ENCODE data around the gene ARSH. TPM values are rescaled to one million over a fixed set of nuclear protein-coding genes. Genes with fewer than 3 reads are reported as not detected.

ARSH gene
- total and polyA plus RNA-seq, 9 of the 15 experiments (the other 6 are each of a cell fraction or from before 2014, with no cell fraction given) = not detected

- Histone ChIP-seq H4K20me1 (replicated peaks; ENCODE audit: control insufficient read depth, insufficient read depth, low read length) (no peaks in the 10 kb centered on the region), H3K36me3 (ENCODE audit: control insufficient read depth, insufficient read depth, low read length) (no peaks in the 10 kb centered on the region), H3K9ac (ENCODE audit: insufficient read depth in 1 of 2, low read depth in 2 of 2, low read length in 2 of 2) (no peak overlapping the region), H3K27me3 (ENCODE audit: control insufficient read depth in 2 of 2, insufficient read depth in 2 of 2, low read length in 2 of 2) (peaks cover 10 to 38% of the 10 kb centered on the region in 2 experiments), H2AFZ (ENCODE audit: low read depth, low read length) (no peak overlapping the region), H3K9me3 (replicated peaks; ENCODE audit: control insufficient read depth, insufficient read depth, low read depth, low read length) (no peaks in the 10 kb centered on the region), H3K4me3 (no peak overlapping the region), H3K9me1 (ENCODE audit: control insufficient read depth, insufficient read depth, low read length) (no peaks in the 10 kb centered on the region), H3K79me2 (ENCODE audit: control insufficient read depth, insufficient read depth, low read length) (no peaks in the 10 kb centered on the region), H3K4me2 (ENCODE audit: insufficient read depth, low read length) (no peak overlapping the region), H3K27ac (ENCODE audit: extremely low read depth, low read depth, low read length) (no peak overlapping the region), H3K4me1 (replicated peaks in 1 of 2; ENCODE audit: control insufficient read depth in 2 of 2, insufficient read depth in 2 of 2, low read length in 2 of 2) (no peaks in the 10 kb centered on the region)
- no peak for ATAC-seq
- ChIA-PET POLR2A (interaction anchor here (0.8 kb wide), 1 partner anchor 14 kb away, joined by 3 read pairs; no protein-coding TSS in a partner anchor), CTCF (ENCODE audit: low intra/inter-chr PET ratio) (no interaction called here)
- FAIRE-seq = no peak
- intact Hi-C loops (cut with micrococcal nuclease) (no loop called here), in situ Hi-C loops (cut with MboI) (no loop called here)
- no peak for DNase-seq (ENCODE audit: extremely low read depth in 1 of 4, low spot score in 3 of 4)
- BruUV-seq (replicated peaks) = no TSS peak
- WGBS (ENCODE audit: insufficient coverage, low coverage, missing lambda C conversion rate) = 4% methylated on average over 5 of the region's 9 CpGs
- no peak for TF ChIP-seq REST (IDR thresholded peaks at IDR 0.05; ENCODE audit: borderline replicate concordance)
- no peak for TF ChIP-seq REST (CRISPR knock-in tag; IDR thresholded peaks at IDR 0.05; ENCODE audit: low read depth)
- TF ChIP-seq ESRRA (IDR thresholded peaks at IDR 0.05; ENCODE audit: borderline replicate concordance, low read depth) = no peak
- no peak for TF ChIP-seq MAFF (IDR thresholded peaks at IDR 0.05; ENCODE audit: low read length)
- no peak for TF ChIP-seq HMGXB4 (CRISPR knock-in tag; IDR thresholded peaks at IDR 0.05)
- no peak for TF ChIP-seq THRA (IDR thresholded peaks at IDR 0.05)
Measured at GRCh38 chrX:2958199-2958598, 48.1 kb upstream of the ARSH start.

Data from K562 (cell line).